Stimulated activated CD4-positive, alpha-beta T cell treated with anti-CD3 and anti-CD28 coated beads, Interleukin-2, amount 100 ng/mL, for 48 hours (primary cell): ENCODE data around the gene CRADD.

ENCODE experiments used
- DNase-seq, 2 donors: peaks; one replicate each; pipeline ENCODE4 v3.0.0-alpha.2; 2020

The CRADD gene

GRCh38 chr12:93819050-93819491, 141.9 kb downstream of the CRADD start:
- no peak for DNase-seq

- no peak for DNase-seq
These were observed 146.6 kb downstream of the CRADD start for GRCh38 chr12:93823616-93824391.

- no peak for DNase-seq
These were observed 147.6 kb downstream of the CRADD start for GRCh38 chr12:93824514-93825500.

- no peak for DNase-seq
These were observed 148.3 kb downstream of the CRADD start for GRCh38 chr12:93825501-93825888.

GRCh38 chr12:93825931-93826555, 148.9 kb downstream of the CRADD start:
- no peak for DNase-seq

GRCh38 chr12:93827179-93827578, 150.0 kb downstream of the CRADD start:
- DNase-seq: no peak

- no peak for DNase-seq
These were observed 150.5 kb downstream of the CRADD start for GRCh38 chr12:93827669-93828068.

GRCh38 chr12:93829016-93829415, 151.8 kb downstream of the CRADD start:
- no peak for DNase-seq

DNA sequence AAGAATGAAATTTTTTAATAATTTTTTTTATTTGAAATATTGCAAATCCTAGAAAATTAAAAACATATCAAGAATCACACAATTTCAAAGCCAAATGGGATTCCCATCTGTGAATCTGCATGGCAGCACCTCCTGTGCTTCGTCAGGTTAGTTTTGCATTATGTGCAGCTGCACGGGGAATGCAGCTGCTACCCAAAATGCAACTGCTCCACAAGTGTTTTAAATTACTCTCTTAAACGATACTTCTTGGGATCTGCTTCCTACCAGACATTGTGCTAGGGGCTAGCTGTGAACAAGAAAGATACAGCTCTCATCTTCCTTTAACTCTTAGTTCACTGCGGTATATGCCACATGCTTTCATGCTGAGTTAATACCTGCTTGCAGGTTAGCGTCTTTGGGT, 154.2 kb downstream of the CRADD start:
- DNase-seq: no peak

- no peak for DNase-seq
These were observed 155.0 kb downstream of the CRADD start for GRCh38 chr12:93832131-93832530.

- no peak for DNase-seq
These were observed 156.8 kb downstream of the CRADD start for GRCh38 chr12:93833946-93834345.

DNA sequence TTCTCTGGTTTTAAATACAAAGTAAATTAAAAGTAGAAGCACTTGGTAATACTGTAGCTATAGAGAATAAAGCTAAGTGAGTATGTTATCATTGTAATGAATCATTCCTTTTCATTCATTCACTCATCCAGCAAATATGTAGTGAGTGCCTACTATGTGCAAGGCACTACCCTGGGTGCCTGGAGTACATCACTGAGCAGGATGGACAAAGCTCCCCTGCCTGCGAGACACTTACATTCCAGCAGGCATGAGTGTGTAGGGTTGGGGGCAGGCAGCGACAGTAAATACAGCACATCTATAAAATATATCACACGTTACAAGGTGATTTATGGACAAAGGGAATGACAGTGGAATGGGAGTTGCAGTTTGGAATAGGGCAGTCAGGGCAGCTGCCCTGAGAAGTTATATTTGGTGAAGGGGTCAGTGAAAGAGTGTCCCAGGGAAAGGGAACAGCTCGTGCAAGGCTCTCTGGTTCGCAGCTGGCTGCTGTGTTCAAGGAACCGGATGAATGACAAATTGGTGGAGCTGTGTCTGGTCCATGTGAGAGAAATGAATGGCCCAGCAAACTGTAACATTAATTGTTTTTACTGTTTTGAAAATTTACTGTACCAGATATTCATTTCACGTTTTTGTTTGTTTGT, 159.6 kb downstream of the CRADD start:
- no peak for DNase-seq

- no peak for DNase-seq
These were observed 161.0 kb downstream of the CRADD start for GRCh38 chr12:93838193-93838592.

DNA sequence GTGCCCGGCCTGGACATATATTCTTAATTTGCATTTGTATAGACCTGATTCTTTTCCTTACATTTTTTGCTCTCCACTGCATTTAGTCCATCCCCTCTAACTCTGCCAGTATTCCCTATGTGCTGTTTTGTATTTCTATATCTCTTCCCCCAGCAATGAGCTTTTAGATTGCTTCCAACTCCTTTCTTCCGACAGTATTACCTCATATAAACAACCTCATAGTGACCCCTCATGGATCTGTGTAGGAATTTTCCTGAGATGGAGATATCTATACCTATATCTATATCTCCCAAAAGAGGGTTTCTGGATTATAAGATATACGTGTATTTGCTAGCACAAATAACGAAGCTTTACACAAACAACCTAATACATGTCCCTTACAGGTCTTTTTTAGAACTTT, 161.9 kb downstream of the CRADD start:
- no peak for DNase-seq

DNA sequence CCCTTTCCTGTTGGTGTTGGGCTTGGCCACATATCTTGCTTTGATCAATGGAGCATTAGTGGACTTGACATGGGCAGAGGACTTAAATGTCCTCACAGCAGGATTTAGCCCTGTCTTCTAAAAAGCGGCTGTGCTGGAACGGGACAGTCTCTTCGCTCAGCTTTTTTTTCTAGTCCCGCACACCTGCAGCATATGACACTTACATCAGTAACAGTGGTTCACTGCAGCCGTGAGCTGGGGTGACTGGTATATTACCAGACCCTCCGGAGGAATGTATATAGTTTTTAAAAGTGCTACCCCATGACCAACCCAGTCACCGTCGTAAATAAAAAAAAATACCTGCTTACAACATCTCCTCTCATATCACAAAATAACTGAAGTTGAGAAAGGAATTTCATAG, 164.5 kb downstream of the CRADD start:
- no peak for DNase-seq

DNA sequence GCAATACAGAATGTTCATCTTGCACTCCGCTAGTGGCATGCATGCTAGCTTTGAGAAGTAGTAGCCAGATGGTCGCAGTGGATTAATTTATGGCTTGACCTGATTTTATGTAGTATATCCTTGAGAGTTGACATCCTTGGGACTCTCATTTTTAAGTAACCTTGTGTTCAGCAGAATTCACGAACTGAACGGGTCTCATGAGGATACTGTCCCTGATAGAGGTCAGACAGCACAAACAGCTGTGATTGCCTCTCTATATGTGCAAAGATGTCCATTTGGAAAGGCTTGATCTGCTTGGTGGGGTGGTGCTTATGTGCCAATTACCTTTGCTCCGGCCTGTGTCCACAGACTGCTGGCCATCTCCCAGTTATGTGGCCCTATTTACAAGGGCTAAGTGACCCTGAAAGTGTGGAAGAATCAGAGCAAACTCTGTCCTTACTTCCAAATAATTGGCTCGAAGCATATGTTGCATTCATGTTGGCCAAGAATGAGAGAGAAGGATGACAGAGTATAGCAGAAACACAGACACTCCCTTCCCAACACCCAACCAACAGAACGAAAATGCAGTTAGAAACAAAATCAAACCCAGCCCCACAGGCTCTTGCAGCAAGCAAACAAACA, 167.1 kb downstream of the CRADD start:
- DNase-seq: no peak

GRCh38 chr12:93846936-93847516, 169.9 kb downstream of the CRADD start:
- DNase-seq: no peak

GRCh38 chr12:93847517-93848474, 170.6 kb downstream of the CRADD start:
- DNase-seq: no peak

DNA sequence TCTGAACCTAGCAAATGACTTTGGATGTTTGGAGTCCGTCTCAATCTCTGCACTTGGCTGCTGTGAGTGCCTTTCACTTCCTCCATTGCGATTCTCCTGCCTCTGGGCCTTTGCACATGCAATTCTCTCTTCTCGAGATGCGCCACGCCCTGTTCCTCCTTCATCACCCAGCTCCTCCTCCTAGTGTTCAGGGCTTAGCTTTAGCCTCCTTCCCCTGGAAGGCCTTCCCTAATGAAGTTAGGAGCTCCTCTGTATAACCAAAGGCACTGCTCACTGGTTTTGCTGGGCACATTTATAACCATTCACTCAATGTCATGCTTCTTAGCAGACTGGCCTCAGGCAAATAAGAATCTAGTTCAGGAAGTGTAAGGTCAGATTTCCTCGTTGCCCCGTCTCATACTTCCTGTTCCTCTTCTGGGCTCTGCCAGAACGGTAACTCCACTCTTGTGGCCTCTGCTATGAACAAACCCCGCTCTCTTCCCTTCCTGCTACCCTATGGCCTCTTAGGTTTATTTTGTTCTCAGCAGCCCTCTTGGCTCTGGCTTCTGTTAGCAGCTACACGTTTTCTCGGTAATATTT, 171.4 kb downstream of the CRADD start:
- DNase-seq: no peak

DNA sequence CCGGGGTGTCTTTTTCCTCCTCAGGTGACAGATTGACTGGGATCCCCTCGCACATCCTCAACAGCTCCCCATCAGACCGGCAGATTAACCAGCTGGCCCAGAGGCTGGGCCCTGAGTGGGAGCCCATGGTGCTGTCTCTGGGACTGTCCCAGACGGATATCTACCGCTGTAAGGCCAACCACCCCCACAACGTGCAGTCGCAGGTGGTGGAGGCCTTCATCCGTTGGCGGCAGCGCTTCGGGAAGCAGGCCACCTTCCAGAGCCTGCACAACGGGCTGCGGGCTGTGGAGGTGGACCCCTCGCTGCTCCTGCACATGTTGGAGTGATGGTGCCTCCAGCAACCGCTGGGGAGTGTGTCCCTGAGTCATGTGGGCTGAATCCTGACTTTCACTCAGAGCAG, 172.8 kb downstream of the CRADD start:
- DNase-seq: no peak
